GM12878 (cell line): ENCODE data around the gene KATNB1. TPM values are rescaled to one million over a fixed set of nuclear protein-coding genes. Genes with fewer than 3 reads are reported as not detected.

ENCODE experiments used
- ATAC-seq: fragments of 200-7000 bp; cut with Tn5 transposase; 3 replicates; pipeline ENCODE4 v1.9.1; 2020; ENCODE audit warnings: mild to moderate bottlenecking, moderate library complexity
- BruUV-seq: library from RNA; stranded (reverse); fragments of 400-500 nt; replicated peaks from 2 replicates; lab custom pipeline; 2021; lab: Mats Ljungman, UMichigan
- CTCF ChIA-PET: fragments of 300-600 bp; sonication (Branson Sonifier 250); formaldehyde crosslinking; extraction: SDS; loops from one replicate; lab custom pipeline; 2021; ENCODE audit warnings: inconsistent platforms; lab: Yijun Ruan, JAX
- POLR2A ChIA-PET: fragments of 350-600 bp; formaldehyde crosslinking; extraction: SDS; loops from one replicate; lab custom pipeline; 2021; ENCODE audit warnings: inconsistent platforms; lab: Charles Lee
- RAD21 ChIA-PET: fragments of 300-600 bp; sonication (Branson Sonifier 250); formaldehyde crosslinking; loops from one replicate; lab custom pipeline; 2023; ENCODE audit warnings: antibody characterized with exemption; ENCODE audit not compliant: unreplicated experiment; lab: Charles Lee
- SMC1A ChIA-PET: fragments of 300-600 bp; sonication (Branson Sonifier 250); formaldehyde crosslinking; loops from one replicate; lab custom pipeline; 2023; ENCODE audit not compliant: unreplicated experiment, uncharacterized antibody; lab: Charles Lee
- DNase-seq: peaks from one replicate; pipeline ENCODE4 v3.0.0-alpha.2; 2011; ENCODE audit warnings: low read depth, low spot score
- FAIRE-seq: peaks from 3 replicates; lab custom pipeline; 2011; peaks lifted over from hg19 to GRCh38; lab: Jason Lieb, UNC
- H2AFZ ChIP-seq: 2 replicates; pipeline ENCODE4 v1.6.0; 2011; ENCODE audit warnings: low read depth, low read length, control low read depth; ENCODE audit not compliant: control insufficient read depth
- H3K27ac ChIP-seq: 2 replicates; pipeline ENCODE4 v1.5.1; 2011; ENCODE audit warnings: control low read depth; ENCODE audit not compliant: control insufficient read depth, insufficient read depth
- H3K27me3 ChIP-seq, 2 experiments: replicated peaks in 1 of 2; 2 replicates each; pipeline versions ENCODE4 v1.6.0 to v1.6.1; 2011; ENCODE audit warnings: low read length in 1 of 2; ENCODE audit not compliant: control insufficient read depth in 2 of 2, insufficient read depth in 2 of 2
- H3K36me3 ChIP-seq, 2 experiments: 2 replicates each; pipeline ENCODE4 v1.5.1; 2011; ENCODE audit warnings: low read length in 1 of 2; ENCODE audit not compliant: control insufficient read depth in 2 of 2, insufficient read depth in 2 of 2
- H3K4me1 ChIP-seq: 2 replicates; pipeline ENCODE4 v1.6.1; 2011; ENCODE audit warnings: mild to moderate bottlenecking, low read length, moderate library complexity, mixed read lengths; ENCODE audit not compliant: control insufficient read depth, insufficient read depth
- H3K4me2 ChIP-seq: 2 replicates; pipeline ENCODE4 v1.6.0; 2011; ENCODE audit warnings: control low read depth; ENCODE audit not compliant: control insufficient read depth, insufficient read depth
- H3K4me3 ChIP-seq: fragments of 200-600 bp; sonication (generic); 2 replicates; pipeline ENCODE4 v1.5.1; 2016
- H3K79me2 ChIP-seq: 2 replicates; pipeline ENCODE4 v1.6.0; 2011; ENCODE audit warnings: low read length; ENCODE audit not compliant: control insufficient read depth, insufficient read depth
- H3K9ac ChIP-seq: 2 replicates; pipeline ENCODE4 v1.8.0; 2011; ENCODE audit warnings: low read length, control low read depth, mixed read lengths; ENCODE audit not compliant: control insufficient read depth, insufficient read depth
- H3K9me3 ChIP-seq: replicated peaks from 3 replicates; pipeline ENCODE4 v1.5.1; 2011; ENCODE audit warnings: mild to moderate bottlenecking, low read length; ENCODE audit not compliant: control insufficient read depth, insufficient read depth
- H4K20me1 ChIP-seq: 2 replicates; pipeline ENCODE4 v1.6.0; 2011; ENCODE audit not compliant: control insufficient read depth, insufficient read depth
- BACH1 ChIP-seq: fragments of 450-650 bp; IDR thresholded peaks from 2 replicates; pipeline ENCODE4 v1.6.1; 2017; ENCODE audit warnings: mild to moderate bottlenecking, borderline replicate concordance
- CUX1 ChIP-seq: IDR thresholded peaks from 2 replicates; pipeline ENCODE4 v1.6.1; 2012; ENCODE audit warnings: improper control_type of control experiment, low read depth, low read length; ENCODE audit not compliant: insufficient replicate concordance
- ESRRA ChIP-seq: IDR thresholded peaks from 2 replicates; pipeline ENCODE4 v1.6.1; 2012; ENCODE audit warnings: mild to moderate bottlenecking, low read length, improper control_type of control experiment
- POLR2AphosphoS5 ChIP-seq: IDR thresholded peaks from 2 replicates; pipeline ENCODE4 v1.6.1; 2011; ENCODE audit warnings: mild to moderate bottlenecking, low read length, inconsistent platforms
- SMAD5 ChIP-seq: IDR thresholded peaks from 2 replicates; pipeline ENCODE4 v1.6.1; 2016; ENCODE audit warnings: antibody characterized with exemption, low read depth
- SRF ChIP-seq, 2 experiments: IDR thresholded peaks; 2 replicates each; pipeline ENCODE4 v1.6.1; 2011; ENCODE audit warnings: low read depth in 2 of 2, low read length in 2 of 2, mild to moderate bottlenecking in 1 of 2, moderate library complexity in 1 of 2
- SUPT20H ChIP-seq: IDR thresholded peaks from 2 replicates; pipeline ENCODE4 v1.6.1; 2011; ENCODE audit warnings: low read depth, mild to moderate bottlenecking, low read length, moderate library complexity, borderline replicate concordance; ENCODE audit not compliant: control insufficient read depth
- TCF12 ChIP-seq: IDR thresholded peaks from 2 replicates; pipeline ENCODE4 v1.6.1; 2011; ENCODE audit warnings: low read depth, mild to moderate bottlenecking, low read length
- ZNF622 ChIP-seq: fragments of 450-650 bp; IDR thresholded peaks from 2 replicates; pipeline ENCODE4 v1.6.1; 2017; ENCODE audit warnings: mild to moderate bottlenecking, inconsistent platforms
- WGBS: methylation state at CpG from one replicate; pipeline ENCODE4 v1.1.6; 2016; ENCODE audit warnings: low lambda C conversion rate; ENCODE audit not compliant: insufficient replicate concordance, insufficient coverage; ENCODE audit errors: missing lambda C conversion rate; 5-methylcytosine and 5-hydroxymethylcytosine counted together
- in situ Hi-C: fragments of 300-500 bp; cut with MboI; formaldehyde crosslinking; loops from 9 replicates; pipeline ENCODE4 v1.14.3; 2018; ENCODE audit warnings: mixed read lengths
- intact Hi-C: fragments of 100-400 bp; cut with micrococcal nuclease; formaldehyde crosslinking; loops from one replicate; pipeline ENCODE4 v1.14.2; 2022; ENCODE audit not compliant: unreplicated experiment
- polyA plus RNA-seq, 11 experiments: library from polyadenylated mRNA; depleted of rRNA in 4 of 11; unstranded in 6 of 11; stranded (reverse) in 5 of 11; fragments of >200 nt; fragmentation: Nextera tagmentation in 4 of 11; fragmentation: Illumina TruSeq in 1 of 11; extraction: Ambion mirVana in 4 of 11; extraction: Trizol in 1 of 11; gene quantifications; 1 replicate in 1 of 11; 2 replicates in 10 of 11; pipeline versions ENCODE4 v1.2.1 to v1.2.3, GENCODE V29; 2011 to 2016; ENCODE audit warnings: inconsistent platforms in 2 of 11, missing spikeins in 2 of 11, low read depth in 1 of 11
- total RNA-seq, 4 experiments: library from RNA; depleted of rRNA in 3 of 4; stranded (reverse); fragments of >200 nt in 3 of 4; fragmentation: Illumina TruSeq in 1 of 4; extraction: Trizol in 1 of 4; gene quantifications; 2 replicates each; pipeline versions ENCODE4 v1.2.1 to v1.2.3, GENCODE V29; 2013 to 2021
- TF ChIP-seq, protein P1 (sequence below): IDR thresholded peaks from 2 replicates; pipeline ENCODE4 v1.6.1; 2011; ENCODE audit warnings: borderline replicate concordance, low read depth, mild to moderate bottlenecking, moderate library complexity, low read length; ENCODE audit not compliant: insufficient read depth, poor library complexity, severe bottlenecking
- TF ChIP-seq, protein P2 (sequence below): fragments of 450-650 bp; formaldehyde crosslinking; IDR thresholded peaks from 2 replicates; pipeline ENCODE4 v1.5.0; 2022; ENCODE audit warnings: mild to moderate bottlenecking, missing genetic modification characterization

Gene KATNB1
- total and polyA plus RNA-seq, 10 of the 15 experiments (the other 5 are each of a cell fraction or from before 2014, with no cell fraction given) = 0.71 to 46.5 (median 19.5) TPM

DNA sequence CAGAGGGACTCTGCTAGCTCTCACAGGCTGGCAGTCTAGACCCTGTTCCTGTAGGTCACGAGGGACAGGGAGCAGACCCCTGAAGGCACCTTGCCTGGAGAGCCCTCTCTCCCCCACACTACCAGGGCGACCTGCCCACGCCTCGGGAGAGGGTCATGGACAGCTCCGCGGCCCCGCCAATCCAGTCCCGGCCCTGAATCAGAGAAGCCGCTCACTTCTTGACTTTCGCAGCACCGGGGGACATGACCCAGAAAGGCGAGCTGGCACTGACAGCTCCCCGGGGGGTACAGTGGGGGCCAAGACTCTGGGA lies 61.6 kb downstream of the KATNB1 start:
- WGBS = 37% methylated on average over 13 of the region's 13 CpGs
- Histone ChIP-seq H3K27me3 (peaks cover 8% of the 10 kb centered on the region in 2 experiments; a peak in 3 of 4 replicates), H3K36me3 (no peaks in the 10 kb centered on the region), H3K9ac (no peak overlapping the region), H3K9me3 (no peaks in the 10 kb centered on the region), H3K4me3 (no peak overlapping the region), H3K4me1 (no peaks in the 10 kb centered on the region), H2AFZ (no peak overlapping the region), H3K4me2 (no peak overlapping the region), H4K20me1 (no peaks in the 10 kb centered on the region), H3K79me2 (no peaks in the 10 kb centered on the region), H3K27ac (no peak overlapping the region)
- in situ Hi-C loops = no loop called here
- DNase-seq (no peak), ATAC-seq (no peak), FAIRE-seq (no peak)
- POLR2A ChIA-PET = no interaction called here
- CTCF ChIA-PET = no interaction called here
- RAD21 ChIA-PET = no interaction called here
- intact Hi-C loops = no loop called here
- SMC1A ChIA-PET = no interaction called here
- BruUV-seq = no TSS peak
- TF ChIP-seq TCF12 (no peak), BACH1 (no peak), ESRRA (no peak), SMAD5 (no peak), CUX1 (no peak), POLR2AphosphoS5 (no peak), SRF (IDR thresholded peaks at IDR 0.05; ENCODE audit: low read depth in 2 of 2, low read length in 2 of 2) (no peak), SUPT20H (no peak), ZNF622 (no peak)
- TF ChIP-seq, protein P1, sequence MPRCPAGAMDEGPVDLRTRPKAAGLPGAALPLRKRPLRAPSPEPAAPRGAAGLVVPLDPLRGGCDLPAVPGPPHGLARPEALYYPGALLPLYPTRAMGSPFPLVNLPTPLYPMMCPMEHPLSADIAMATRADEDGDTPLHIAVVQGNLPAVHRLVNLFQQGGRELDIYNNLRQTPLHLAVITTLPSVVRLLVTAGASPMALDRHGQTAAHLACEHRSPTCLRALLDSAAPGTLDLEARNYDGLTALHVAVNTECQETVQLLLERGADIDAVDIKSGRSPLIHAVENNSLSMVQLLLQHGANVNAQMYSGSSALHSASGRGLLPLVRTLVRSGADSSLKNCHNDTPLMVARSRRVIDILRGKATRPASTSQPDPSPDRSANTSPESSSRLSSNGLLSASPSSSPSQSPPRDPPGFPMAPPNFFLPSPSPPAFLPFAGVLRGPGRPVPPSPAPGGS = no peak
- TF ChIP-seq, protein P2, sequence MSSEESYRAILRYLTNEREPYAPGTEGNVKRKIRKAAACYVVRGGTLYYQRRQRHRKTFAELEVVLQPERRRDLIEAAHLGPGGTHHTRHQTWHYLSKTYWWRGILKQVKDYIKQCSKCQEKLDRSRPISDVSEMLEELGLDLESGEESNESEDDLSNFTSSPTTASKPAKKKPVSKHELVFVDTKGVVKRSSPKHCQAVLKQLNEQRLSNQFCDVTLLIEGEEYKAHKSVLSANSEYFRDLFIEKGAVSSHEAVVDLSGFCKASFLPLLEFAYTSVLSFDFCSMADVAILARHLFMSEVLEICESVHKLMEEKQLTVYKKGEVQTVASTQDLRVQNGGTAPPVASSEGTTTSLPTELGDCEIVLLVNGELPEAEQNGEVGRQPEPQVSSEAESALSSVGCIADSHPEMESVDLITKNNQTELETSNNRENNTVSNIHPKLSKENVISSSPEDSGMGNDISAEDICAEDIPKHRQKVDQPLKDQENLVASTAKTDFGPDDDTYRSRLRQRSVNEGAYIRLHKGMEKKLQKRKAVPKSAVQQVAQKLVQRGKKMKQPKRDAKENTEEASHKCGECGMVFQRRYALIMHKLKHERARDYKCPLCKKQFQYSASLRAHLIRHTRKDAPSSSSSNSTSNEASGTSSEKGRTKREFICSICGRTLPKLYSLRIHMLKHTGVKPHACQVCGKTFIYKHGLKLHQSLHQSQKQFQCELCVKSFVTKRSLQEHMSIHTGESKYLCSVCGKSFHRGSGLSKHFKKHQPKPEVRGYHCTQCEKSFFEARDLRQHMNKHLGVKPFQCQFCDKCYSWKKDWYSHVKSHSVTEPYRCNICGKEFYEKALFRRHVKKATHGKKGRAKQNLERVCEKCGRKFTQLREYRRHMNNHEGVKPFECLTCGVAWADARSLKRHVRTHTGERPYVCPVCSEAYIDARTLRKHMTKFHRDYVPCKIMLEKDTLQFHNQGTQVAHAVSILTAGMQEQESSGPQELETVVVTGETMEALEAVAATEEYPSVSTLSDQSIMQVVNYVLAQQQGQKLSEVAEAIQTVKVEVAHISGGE (CRISPR knock-in tag) = no peak
